Measurements from ENCODE around the gene SLTM.
"Not testable (repeated sequence)": the region's sequence is repeated elsewhere in the genome, so short reads cannot be mapped to it uniquely, and the experiment has no call there.

The SLTM gene

DNA sequence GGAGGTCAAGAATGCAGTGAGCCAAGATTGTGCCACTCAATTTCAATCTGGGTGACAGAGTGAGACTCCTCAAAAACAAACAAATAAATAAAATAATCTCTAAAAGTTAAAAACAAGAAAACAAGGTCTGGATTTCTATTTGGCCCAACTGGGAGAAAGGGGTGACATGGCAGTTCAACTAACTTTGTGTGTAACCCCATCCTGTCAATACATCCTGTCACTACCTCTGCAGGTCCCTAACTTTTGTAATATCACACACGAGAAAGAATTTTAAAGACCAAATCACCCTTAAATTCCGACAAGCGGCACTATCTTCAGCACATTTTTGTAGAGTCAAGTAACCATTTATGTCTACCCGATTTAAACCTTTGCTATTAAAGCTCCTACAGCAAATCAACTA, 10.2 kb downstream of the SLTM start:
- Histone ChIP-seq H3K27ac (no peak overlapping the region), H3K4me3 (no peak overlapping the region), H3K9me3 (ENCODE audit: low read depth, low read length) (no peaks in the 10 kb centered on the region), H3K36me3 (ENCODE audit: insufficient read depth, low read length) (peaks cover 61% of the 10 kb centered on the region), H3K9ac (ENCODE audit: insufficient read length) (no peak overlapping the region)
- TF ChIP-seq POLR2AphosphoS5 (IDR thresholded peaks at IDR 0.05; ENCODE audit: borderline replicate concordance, low read depth, low read length): no peak
- no peak for TF ChIP-seq FOXP2 (optimal IDR thresholded peaks at IDR 0.05; ENCODE audit: control extremely low read depth, extremely low read length, insufficient read depth)
- DNase-seq (ENCODE audit: low read depth, low spot score): no peak

DNA sequence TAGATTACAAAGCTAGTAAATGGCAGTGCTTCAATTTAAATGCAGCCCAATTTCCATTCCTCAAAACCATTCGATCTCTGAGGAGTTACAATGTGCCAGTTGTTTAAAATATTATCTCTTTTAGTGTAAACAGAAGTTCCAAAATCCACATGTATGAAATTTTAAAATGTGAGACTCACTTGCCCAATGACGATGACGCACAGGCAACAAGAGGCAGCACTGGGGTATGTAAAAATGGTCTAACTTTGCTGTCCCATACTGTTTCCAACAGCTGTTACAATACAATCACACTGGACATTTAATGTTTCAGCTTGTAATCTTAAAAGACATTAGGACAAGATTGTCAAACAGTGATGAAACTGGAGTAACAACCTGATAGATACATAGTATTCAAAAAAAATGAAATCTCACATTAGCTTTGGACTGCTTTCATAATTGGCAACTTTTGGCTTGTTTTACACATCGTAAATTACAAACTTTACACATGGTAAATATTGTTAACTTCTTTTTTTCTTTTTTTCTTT, 12.2 kb downstream of the SLTM start:
- no peak overlapping the region for H3K4me3 ChIP-seq
- DNase-seq (ENCODE audit: low read depth, low spot score): no peak
- H3K9ac ChIP-seq (ENCODE audit: insufficient read length): no peak overlapping the region
- H3K27ac ChIP-seq: no peak overlapping the region
- H3K36me3 ChIP-seq (ENCODE audit: insufficient read depth, low read length): peaks cover 51% of the 10 kb centered on the region
- no peak for TF ChIP-seq POLR2AphosphoS5 (IDR thresholded peaks at IDR 0.05; ENCODE audit: borderline replicate concordance, low read depth, low read length)
- no peak for TF ChIP-seq FOXP2 (optimal IDR thresholded peaks at IDR 0.05; ENCODE audit: control extremely low read depth, extremely low read length, insufficient read depth)
- no peak for TF ChIP-seq EZH2 (IDR thresholded peaks at IDR 0.05)
- no peaks in the 10 kb centered on the region for H3K9me3 ChIP-seq (ENCODE audit: low read depth, low read length)

DNA sequence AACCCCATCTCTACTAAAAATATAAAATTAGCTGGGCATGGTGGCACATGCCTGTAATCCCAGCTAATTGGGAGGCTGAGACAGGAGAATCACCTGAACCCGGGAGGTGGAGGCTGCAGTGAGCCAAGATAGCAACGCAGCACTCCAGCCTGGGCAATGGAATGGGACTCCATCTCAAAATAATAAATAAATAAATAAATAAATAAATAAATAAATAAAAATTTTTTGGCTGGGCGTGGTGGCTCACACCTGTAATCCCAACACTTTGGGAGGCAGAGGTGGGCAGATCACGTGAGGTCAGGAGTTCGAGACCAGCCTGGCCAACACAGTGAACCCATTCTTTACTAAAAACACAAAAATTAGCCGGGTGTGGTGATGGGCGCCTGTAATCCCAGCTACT, 13.0 kb downstream of the SLTM start:
- H3K4me3 ChIP-seq; H3K9me3 ChIP-seq (ENCODE audit: low read depth, low read length); DNase-seq (ENCODE audit: low read depth, low spot score); H3K9ac ChIP-seq (ENCODE audit: insufficient read length); H3K27ac ChIP-seq: not testable (repeated sequence)
- peaks cover 44% of the 10 kb centered on the region for H3K36me3 ChIP-seq (ENCODE audit: insufficient read depth, low read length)

DNA sequence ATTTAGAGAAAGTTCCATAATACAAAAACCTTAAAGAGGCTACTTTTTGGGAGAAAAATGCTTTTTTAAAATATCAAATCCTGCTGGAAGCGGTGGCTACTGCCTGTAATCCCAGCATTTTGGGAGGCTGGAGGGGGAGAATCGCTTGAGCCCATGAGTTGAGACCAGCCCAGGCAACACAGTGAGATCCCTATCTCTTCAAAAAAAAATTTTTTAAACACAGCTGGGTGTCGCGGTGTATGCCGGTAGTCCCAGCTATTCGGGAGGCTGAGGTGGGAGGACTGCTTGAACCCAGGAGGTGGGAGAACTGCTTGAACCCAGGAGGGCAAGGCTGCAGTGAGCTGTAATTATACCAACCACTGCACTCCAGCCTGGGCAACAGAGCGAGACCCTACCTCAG, 14.2 kb downstream of the SLTM start:
- Histone ChIP-seq H3K36me3 (ENCODE audit: insufficient read depth, low read length) (peaks cover 48% of the 10 kb centered on the region), H3K9ac (ENCODE audit: insufficient read length) (no peak overlapping the region), H3K9me3 (ENCODE audit: low read depth, low read length) (no peaks in the 10 kb centered on the region), H3K4me3 (no peak overlapping the region), H3K27ac (no peak overlapping the region)
- TF ChIP-seq POLR2AphosphoS5 (IDR thresholded peaks at IDR 0.05; ENCODE audit: borderline replicate concordance, low read depth, low read length) (no peak), FOXP2 (optimal IDR thresholded peaks at IDR 0.05; ENCODE audit: control extremely low read depth, extremely low read length, insufficient read depth) (no peak), EZH2 (IDR thresholded peaks at IDR 0.05) (no peak)
- DNase-seq (ENCODE audit: low read depth, low spot score): no peak

DNA sequence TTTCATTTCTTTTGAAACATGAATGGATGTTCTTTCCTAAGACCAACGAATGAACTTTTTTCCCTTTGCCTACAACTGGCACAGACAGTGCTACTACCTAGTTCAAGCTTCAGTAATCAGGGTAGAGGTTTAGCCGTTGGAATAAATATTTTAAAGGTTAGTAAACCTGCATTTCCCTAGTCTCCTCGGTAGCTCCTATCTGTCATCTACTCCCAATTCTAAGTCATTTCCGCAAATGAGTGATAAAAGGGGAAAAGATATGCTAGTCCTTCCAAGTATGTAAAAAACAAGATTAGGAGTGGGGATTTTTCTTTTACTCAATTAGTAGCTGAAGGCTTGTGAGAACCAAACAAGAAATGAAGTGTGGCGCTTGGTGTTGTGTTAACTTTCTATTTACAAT, 15.2 kb downstream of the SLTM start:
- no peak for TF ChIP-seq FOXP2 (optimal IDR thresholded peaks at IDR 0.05; ENCODE audit: control extremely low read depth, extremely low read length, insufficient read depth)
- no peak for TF ChIP-seq EZH2 (IDR thresholded peaks at IDR 0.05)
- TF ChIP-seq POLR2AphosphoS5 (IDR thresholded peaks at IDR 0.05; ENCODE audit: borderline replicate concordance, low read depth, low read length): no peak
- peaks cover 49% of the 10 kb centered on the region for H3K36me3 ChIP-seq (ENCODE audit: insufficient read depth, low read length)
- DNase-seq (ENCODE audit: low read depth, low spot score): no peak
- no peaks in the 10 kb centered on the region for H3K9me3 ChIP-seq (ENCODE audit: low read depth, low read length)
- no peak overlapping the region for H3K27ac ChIP-seq
- no peak overlapping the region for H3K9ac ChIP-seq (ENCODE audit: insufficient read length)
- no peak overlapping the region for H3K4me3 ChIP-seq

DNA sequence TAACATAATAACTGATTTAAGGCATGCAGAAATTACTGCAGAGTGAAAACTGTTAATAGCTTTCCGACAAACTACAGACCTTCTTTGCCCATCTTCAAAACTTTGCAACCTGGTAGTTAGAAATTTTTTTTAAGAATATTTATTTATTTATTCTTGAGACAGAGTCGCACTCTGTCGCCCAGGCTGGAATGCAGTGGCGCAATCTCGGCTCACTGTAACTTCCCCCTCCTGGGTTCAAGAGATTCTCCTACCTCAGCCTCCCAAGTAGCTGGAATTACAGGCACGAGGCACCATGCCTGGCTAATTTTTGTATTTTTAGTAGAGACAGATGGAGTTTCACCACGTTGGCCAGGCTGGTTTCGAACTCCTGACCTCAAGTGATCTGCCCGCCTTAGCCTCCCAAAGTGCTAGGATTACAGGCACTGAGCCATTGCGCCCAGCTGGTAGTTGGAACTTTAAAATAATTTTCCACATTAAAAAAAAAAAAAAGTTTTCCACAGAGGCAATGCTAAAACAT, 15.8 kb downstream of the SLTM start:
- H3K4me3 ChIP-seq; H3K9ac ChIP-seq (ENCODE audit: insufficient read length); H3K9me3 ChIP-seq (ENCODE audit: low read depth, low read length); H3K27ac ChIP-seq; DNase-seq (ENCODE audit: low read depth, low spot score): not testable (repeated sequence)
- peaks cover 47% of the 10 kb centered on the region for H3K36me3 ChIP-seq (ENCODE audit: insufficient read depth, low read length)

DNA sequence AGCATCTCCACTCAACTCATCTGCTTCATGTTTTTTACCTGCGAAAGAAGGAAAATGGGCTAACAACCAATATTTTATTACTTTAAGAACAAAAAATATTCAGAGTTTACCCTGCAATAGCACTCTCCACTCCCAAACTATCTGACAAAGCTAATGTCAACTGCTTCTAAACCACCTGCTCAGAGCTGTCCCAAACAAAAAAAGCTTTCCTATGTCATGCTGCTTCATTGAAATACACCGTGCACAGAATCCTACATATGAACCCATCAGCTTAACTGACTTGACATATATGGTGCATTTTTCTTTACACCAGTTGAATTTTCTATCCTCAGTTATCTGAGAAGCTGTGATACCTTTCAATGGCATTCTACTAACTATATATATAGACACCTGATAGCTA, 16.5 kb downstream of the SLTM start:
- H3K36me3 ChIP-seq (ENCODE audit: insufficient read depth, low read length): peaks cover 52% of the 10 kb centered on the region
- no peak for DNase-seq (ENCODE audit: low read depth, low spot score)
- H3K4me3 ChIP-seq: no peak overlapping the region
- TF ChIP-seq POLR2AphosphoS5 (IDR thresholded peaks at IDR 0.05; ENCODE audit: borderline replicate concordance, low read depth, low read length) (no peak), FOXP2 (optimal IDR thresholded peaks at IDR 0.05; ENCODE audit: control extremely low read depth, extremely low read length, insufficient read depth) (no peak), EZH2 (IDR thresholded peaks at IDR 0.05) (no peak)
- no peak overlapping the region for H3K9ac ChIP-seq (ENCODE audit: insufficient read length)
- H3K27ac ChIP-seq: no peak overlapping the region
- H3K9me3 ChIP-seq (ENCODE audit: low read depth, low read length): no peaks in the 10 kb centered on the region

DNA sequence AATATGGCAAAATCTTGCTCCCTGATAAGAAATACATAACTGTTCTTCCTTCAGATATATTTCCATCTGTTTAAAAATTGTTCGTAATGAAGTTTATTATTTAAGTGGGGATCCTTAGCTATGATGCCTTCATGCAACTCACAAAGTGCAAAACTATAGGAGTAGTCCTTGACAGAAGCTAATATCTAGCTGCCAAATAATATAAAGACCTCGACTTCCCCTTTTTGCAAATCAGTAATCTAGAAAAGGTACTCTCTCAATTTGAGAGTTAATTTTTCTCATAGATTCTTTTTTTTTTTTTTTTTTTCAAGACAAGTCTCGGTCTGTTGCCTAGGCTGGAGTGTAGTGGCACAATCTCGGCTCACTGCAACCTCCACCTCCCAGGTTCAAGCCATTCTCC, 23.0 kb downstream of the SLTM start:
- Histone ChIP-seq H3K36me3 (ENCODE audit: insufficient read depth, low read length) (peaks cover 63% of the 10 kb centered on the region), H3K9ac (ENCODE audit: insufficient read length) (no peak overlapping the region), H3K4me3 (no peak overlapping the region), H3K27ac (no peak overlapping the region), H3K9me3 (ENCODE audit: low read depth, low read length) (no peaks in the 10 kb centered on the region)
- TF ChIP-seq FOXP2 (optimal IDR thresholded peaks at IDR 0.05; ENCODE audit: control extremely low read depth, extremely low read length, insufficient read depth): no peak
- TF ChIP-seq EZH2 (IDR thresholded peaks at IDR 0.05): no peak
- no peak for TF ChIP-seq POLR2AphosphoS5 (IDR thresholded peaks at IDR 0.05; ENCODE audit: borderline replicate concordance, low read depth, low read length)
- DNase-seq (ENCODE audit: low read depth, low spot score): no peak

DNA sequence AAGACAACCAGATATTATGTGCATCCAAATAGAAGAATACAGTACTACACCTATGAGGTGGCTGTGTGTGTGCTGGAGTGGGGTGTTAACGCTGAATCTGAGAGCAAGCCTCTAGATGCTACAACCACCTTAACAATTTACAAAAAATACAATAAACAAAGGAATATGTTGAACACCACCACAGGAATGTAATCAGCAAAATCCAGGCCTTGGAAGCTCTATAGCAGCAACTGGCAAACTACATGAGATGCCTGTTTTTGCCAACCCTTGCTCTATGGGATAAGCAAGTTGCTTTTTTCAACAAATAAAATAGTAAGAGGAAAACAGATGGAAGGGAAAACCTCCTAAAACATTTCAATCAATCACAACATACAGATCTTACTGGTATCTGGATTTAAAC, 23.9 kb downstream of the SLTM start:
- no peak overlapping the region for H3K27ac ChIP-seq
- DNase-seq (ENCODE audit: low read depth, low spot score): no peak
- no peaks in the 10 kb centered on the region for H3K9me3 ChIP-seq (ENCODE audit: low read depth, low read length)
- TF ChIP-seq FOXP2 (optimal IDR thresholded peaks at IDR 0.05; ENCODE audit: control extremely low read depth, extremely low read length, insufficient read depth) (no peak), EZH2 (IDR thresholded peaks at IDR 0.05) (no peak), POLR2AphosphoS5 (IDR thresholded peaks at IDR 0.05; ENCODE audit: borderline replicate concordance, low read depth, low read length) (no peak)
- H3K4me3 ChIP-seq: no peak overlapping the region
- H3K9ac ChIP-seq (ENCODE audit: insufficient read length): no peak overlapping the region
- H3K36me3 ChIP-seq (ENCODE audit: insufficient read depth, low read length): peaks cover 55% of the 10 kb centered on the region
